GM12878 (cell line): ENCODE data around the gene MTF2. TPM values are rescaled to one million over a fixed set of nuclear protein-coding genes. Genes with fewer than 3 reads are reported as not detected.

Experiments
- ATAC-seq: fragments of 200-7000 bp; cut with Tn5 transposase; 3 replicates; pipeline ENCODE4 v1.9.1; 2020; ENCODE audit warnings: mild to moderate bottlenecking, moderate library complexity
- BruUV-seq: library from RNA; stranded (reverse); fragments of 400-500 nt; replicated peaks from 2 replicates; lab custom pipeline; 2021; lab: Mats Ljungman, UMichigan
- CTCF ChIA-PET: fragments of 300-600 bp; sonication (Branson Sonifier 250); formaldehyde crosslinking; extraction: SDS; loops from one replicate; lab custom pipeline; 2021; ENCODE audit warnings: inconsistent platforms; lab: Yijun Ruan, JAX
- POLR2A ChIA-PET: fragments of 350-600 bp; formaldehyde crosslinking; extraction: SDS; loops from one replicate; lab custom pipeline; 2021; ENCODE audit warnings: inconsistent platforms; lab: Charles Lee
- RAD21 ChIA-PET: fragments of 300-600 bp; sonication (Branson Sonifier 250); formaldehyde crosslinking; loops from one replicate; lab custom pipeline; 2023; ENCODE audit warnings: antibody characterized with exemption; ENCODE audit not compliant: unreplicated experiment; lab: Charles Lee
- SMC1A ChIA-PET: fragments of 300-600 bp; sonication (Branson Sonifier 250); formaldehyde crosslinking; loops from one replicate; lab custom pipeline; 2023; ENCODE audit not compliant: unreplicated experiment, uncharacterized antibody; lab: Charles Lee
- DNase-seq: peaks from one replicate; pipeline ENCODE4 v3.0.0-alpha.2; 2011; ENCODE audit warnings: low read depth, low spot score
- FAIRE-seq: peaks from 3 replicates; lab custom pipeline; 2011; peaks lifted over from hg19 to GRCh38; lab: Jason Lieb, UNC
- H2AFZ ChIP-seq: 2 replicates; pipeline ENCODE4 v1.6.0; 2011; ENCODE audit warnings: low read depth, low read length, control low read depth; ENCODE audit not compliant: control insufficient read depth
- H3K27ac ChIP-seq: 2 replicates; pipeline ENCODE4 v1.5.1; 2011; ENCODE audit warnings: control low read depth; ENCODE audit not compliant: control insufficient read depth, insufficient read depth
- H3K27me3 ChIP-seq, 2 experiments: replicated peaks in 1 of 2; 2 replicates each; pipeline versions ENCODE4 v1.6.0 to v1.6.1; 2011; ENCODE audit warnings: low read length in 1 of 2; ENCODE audit not compliant: control insufficient read depth in 2 of 2, insufficient read depth in 2 of 2
- H3K36me3 ChIP-seq, 2 experiments: 2 replicates each; pipeline ENCODE4 v1.5.1; 2011; ENCODE audit warnings: low read length in 1 of 2; ENCODE audit not compliant: control insufficient read depth in 2 of 2, insufficient read depth in 2 of 2
- H3K4me1 ChIP-seq: 2 replicates; pipeline ENCODE4 v1.6.1; 2011; ENCODE audit warnings: mild to moderate bottlenecking, low read length, moderate library complexity, mixed read lengths; ENCODE audit not compliant: control insufficient read depth, insufficient read depth
- H3K4me2 ChIP-seq: 2 replicates; pipeline ENCODE4 v1.6.0; 2011; ENCODE audit warnings: control low read depth; ENCODE audit not compliant: control insufficient read depth, insufficient read depth
- H3K4me3 ChIP-seq: fragments of 200-600 bp; sonication (generic); 2 replicates; pipeline ENCODE4 v1.5.1; 2016
- H3K79me2 ChIP-seq: 2 replicates; pipeline ENCODE4 v1.6.0; 2011; ENCODE audit warnings: low read length; ENCODE audit not compliant: control insufficient read depth, insufficient read depth
- H3K9ac ChIP-seq: 2 replicates; pipeline ENCODE4 v1.8.0; 2011; ENCODE audit warnings: low read length, control low read depth, mixed read lengths; ENCODE audit not compliant: control insufficient read depth, insufficient read depth
- H3K9me3 ChIP-seq: replicated peaks from 3 replicates; pipeline ENCODE4 v1.5.1; 2011; ENCODE audit warnings: mild to moderate bottlenecking, low read length; ENCODE audit not compliant: control insufficient read depth, insufficient read depth
- H4K20me1 ChIP-seq: 2 replicates; pipeline ENCODE4 v1.6.0; 2011; ENCODE audit not compliant: control insufficient read depth, insufficient read depth
- BACH1 ChIP-seq: fragments of 450-650 bp; IDR thresholded peaks from 2 replicates; pipeline ENCODE4 v1.6.1; 2017; ENCODE audit warnings: mild to moderate bottlenecking, borderline replicate concordance
- CBFB ChIP-seq: IDR thresholded peaks from 2 replicates; pipeline ENCODE4 v1.6.1; 2016; ENCODE audit warnings: antibody characterized with exemption, low read depth
- CBX5 ChIP-seq: sonication (generic); IDR thresholded peaks from 2 replicates; pipeline ENCODE4 v1.6.1; 2016; ENCODE audit warnings: low read depth, moderate library complexity, mild to moderate bottlenecking, inconsistent platforms
- EGR1 ChIP-seq, 2 experiments: IDR thresholded peaks; 1 replicate in 1 of 2; 2 replicates in 1 of 2; pipeline ENCODE4 v1.6.1; 2011 to 2012; ENCODE audit warnings: low read depth in 2 of 2, low read length in 2 of 2, borderline replicate concordance in 1 of 2, mild to moderate bottlenecking in 1 of 2, moderate library complexity in 1 of 2
- ELK1 ChIP-seq: IDR thresholded peaks from 2 replicates; pipeline ENCODE4 v1.6.1; 2012; ENCODE audit warnings: low read depth, low read length, improper control_type of control experiment
- FOXM1 ChIP-seq: IDR thresholded peaks from 2 replicates; pipeline ENCODE4 v1.6.1; 2012; ENCODE audit warnings: low read depth, mild to moderate bottlenecking, inconsistent platforms, low read length, moderate library complexity
- HDAC2 ChIP-seq: fragments of 200-600 bp; sonication (generic); IDR thresholded peaks from 2 replicates; pipeline ENCODE4 v1.6.1; 2017
- HDGF ChIP-seq: fragments of 450-650 bp; IDR thresholded peaks from 2 replicates; pipeline ENCODE4 v1.6.1; 2016; ENCODE audit warnings: antibody characterized with exemption
- IRF4 ChIP-seq: IDR thresholded peaks from 2 replicates; pipeline ENCODE4 v1.6.1; 2011; ENCODE audit warnings: low read depth, low read length
- MTA2 ChIP-seq: fragments of 450-650 bp; IDR thresholded peaks from 2 replicates; pipeline ENCODE4 v1.6.1; 2016; ENCODE audit warnings: low read depth, mild to moderate bottlenecking, moderate library complexity
- MXI1 ChIP-seq: fragments of 150-350 bp; IDR thresholded peaks from 2 replicates; pipeline ENCODE4 v1.6.1; 2011; ENCODE audit warnings: low read depth, mild to moderate bottlenecking, inconsistent platforms, low read length, improper control_type of control experiment
- NBN ChIP-seq: fragments of 450-650 bp; IDR thresholded peaks from 2 replicates; pipeline ENCODE4 v1.6.1; 2016
- NFIC ChIP-seq: IDR thresholded peaks from 2 replicates; pipeline ENCODE4 v1.6.1; 2012; ENCODE audit warnings: low read depth, mild to moderate bottlenecking, inconsistent platforms, low read length, moderate library complexity
- PML ChIP-seq: IDR thresholded peaks from 2 replicates; pipeline ENCODE4 v1.6.1; 2012; ENCODE audit warnings: low read length, inconsistent platforms
- POLR2A ChIP-seq: IDR thresholded peaks from 2 replicates; pipeline ENCODE4 v1.6.1; 2011; ENCODE audit warnings: low read depth, mild to moderate bottlenecking, low read length
- POU2F2 ChIP-seq: IDR thresholded peaks from 3 replicates; pipeline ENCODE4 v1.6.1; 2011; ENCODE audit warnings: low read depth, mild to moderate bottlenecking, low read length, borderline replicate concordance
- YY1 ChIP-seq: IDR thresholded peaks from 2 replicates; pipeline ENCODE4 v1.6.1; 2011; ENCODE audit warnings: low read depth, mild to moderate bottlenecking, low read length
- ZNF207 ChIP-seq: fragments of 450-650 bp; IDR thresholded peaks from 2 replicates; pipeline ENCODE4 v1.6.1; 2014; ENCODE audit warnings: antibody characterized with exemption, mild to moderate bottlenecking, borderline replicate concordance
- WGBS: methylation state at CpG from one replicate; pipeline ENCODE4 v1.1.6; 2016; ENCODE audit warnings: low lambda C conversion rate; ENCODE audit not compliant: insufficient replicate concordance, insufficient coverage; ENCODE audit errors: missing lambda C conversion rate; 5-methylcytosine and 5-hydroxymethylcytosine counted together
- in situ Hi-C: fragments of 300-500 bp; cut with MboI; formaldehyde crosslinking; loops from 9 replicates; pipeline ENCODE4 v1.14.3; 2018; ENCODE audit warnings: mixed read lengths
- intact Hi-C: fragments of 100-400 bp; cut with micrococcal nuclease; formaldehyde crosslinking; loops from one replicate; pipeline ENCODE4 v1.14.2; 2022; ENCODE audit not compliant: unreplicated experiment
- polyA plus RNA-seq, 11 experiments: library from polyadenylated mRNA; depleted of rRNA in 4 of 11; unstranded in 6 of 11; stranded (reverse) in 5 of 11; fragments of >200 nt; fragmentation: Nextera tagmentation in 4 of 11; fragmentation: Illumina TruSeq in 1 of 11; extraction: Ambion mirVana in 4 of 11; extraction: Trizol in 1 of 11; gene quantifications; 1 replicate in 1 of 11; 2 replicates in 10 of 11; pipeline versions ENCODE4 v1.2.1 to v1.2.3, GENCODE V29; 2011 to 2016; ENCODE audit warnings: inconsistent platforms in 2 of 11, missing spikeins in 2 of 11, low read depth in 1 of 11
- total RNA-seq, 4 experiments: library from RNA; depleted of rRNA in 3 of 4; stranded (reverse); fragments of >200 nt in 3 of 4; fragmentation: Illumina TruSeq in 1 of 4; extraction: Trizol in 1 of 4; gene quantifications; 2 replicates each; pipeline versions ENCODE4 v1.2.1 to v1.2.3, GENCODE V29; 2013 to 2021
- TF ChIP-seq, protein P1 (sequence below): fragments of 450-650 bp; IDR thresholded peaks from 2 replicates; pipeline ENCODE4 v1.6.1; 2017; ENCODE audit warnings: low read depth, mild to moderate bottlenecking, moderate library complexity
- TF ChIP-seq, protein P2 (sequence below): IDR thresholded peaks from 2 replicates; pipeline ENCODE4 v1.6.1; 2012; ENCODE audit warnings: low read length, inconsistent platforms

Gene MTF2
- total and polyA plus RNA-seq, 10 of the 15 experiments (the other 5 are each of a cell fraction or from before 2014, with no cell fraction given): 22.6 to 74.9 (median 42.8) TPM

DNA sequence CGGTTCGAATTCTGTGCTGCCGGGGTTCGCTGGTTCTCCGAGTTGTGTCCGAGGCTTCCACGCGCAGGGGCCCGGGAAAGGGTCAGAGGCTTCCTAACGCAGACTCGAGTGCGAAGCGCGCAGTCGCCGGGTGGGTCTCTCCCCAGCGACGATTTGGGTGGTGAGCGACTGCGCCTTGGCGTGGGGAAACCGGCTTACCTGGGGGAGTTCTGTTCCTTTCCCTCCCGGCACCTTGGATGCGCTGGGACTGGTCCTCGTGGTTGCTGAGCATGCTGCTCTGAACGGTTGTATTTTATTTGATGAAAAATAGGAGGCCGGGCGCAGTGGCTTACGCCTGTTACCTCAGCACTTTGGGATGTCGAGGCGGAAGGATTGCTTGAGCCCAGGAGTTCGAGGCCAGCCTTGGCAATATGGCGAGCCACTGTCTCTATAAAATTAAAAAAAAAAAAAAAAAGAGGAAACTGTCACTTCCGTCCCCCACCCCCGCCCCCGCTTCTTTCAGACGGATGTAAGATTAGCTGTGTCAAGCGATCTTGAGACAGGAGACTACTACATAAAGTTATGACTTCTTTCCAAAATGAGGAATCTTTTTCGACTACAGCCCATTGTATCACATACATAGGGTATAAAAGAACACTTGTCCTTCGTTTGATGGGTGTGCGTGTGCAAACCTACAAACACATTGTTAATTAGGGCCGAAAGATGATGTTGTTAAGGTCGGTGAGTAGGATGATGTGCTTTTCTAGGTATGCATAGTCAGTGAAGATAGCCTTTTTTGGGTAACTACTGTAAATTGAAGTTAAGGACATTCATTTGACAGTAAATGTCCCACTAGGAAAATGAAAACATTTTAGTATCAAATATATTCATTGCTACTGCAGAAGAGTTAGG is 101.9 kb downstream of the MTF2 start, which contains the start of gene CCDC18:
Gene CCDC18 (plus strand): TSS at position 2 of the 891 bp plus-strand sequence. CDS start 2,638 bp downstream, outside the sequence.
- H2AFZ ChIP-seq: peak within 1 kb of the TSS; percentile 85
- H3K9me3 ChIP-seq: no peaks in the 10 kb centered on the region; the same call in 1 of the 3 replicates
- peak within 1 kb of the TSS; percentile 95 for H3K4me3 ChIP-seq
- TSS peak; percentile 51 for BruUV-seq
- H3K4me2 ChIP-seq: peak within 1 kb of the TSS; percentile 90
- ChIA-PET SMC1A (interaction anchor here (1.2 to 2.3 kb wide), 2 partner anchors 101 to 103 kb away, joined by 4 to 8 read pairs; no protein-coding TSS in a partner anchor), RAD21 (interaction anchor here (1.0 kb wide), 1 partner anchor 101 kb away, joined by 3 read pairs; no protein-coding TSS in a partner anchor), CTCF (no interaction called here), POLR2A (interaction anchor here (1.3 to 2.6 kb wide), 3 partner anchors 9 to 102 kb away, joined by 3 to 11 read pairs (median 4); partner anchors contain the start of gene MTF2)
- peaks cover 2% of the 10 kb centered on the region; the same call in 1 of the 2 replicates for H4K20me1 ChIP-seq
- under 1% methylated on average over 39 of the region's 43 CpGs for WGBS
- peak within 1 kb of the TSS; percentile 99 for H3K27ac ChIP-seq
- DNase-seq (peak; percentile 56), FAIRE-seq (no peak), ATAC-seq (peak; percentile 37)
- H3K36me3 ChIP-seq: peaks cover 2 to 4% of the 10 kb centered on the region in 2 experiments; a peak in 2 of 4 replicates
- peaks cover under 1% of the 10 kb centered on the region for H3K4me1 ChIP-seq
- intact Hi-C loops (loop anchor here (1.0 to 5.0 kb wide), 3 partner anchors 102 to 219 kb away; partner anchors contain the start of genes DIPK1A, DR1 and MTF2), in situ Hi-C loops (no loop called here)
- peaks cover 85% of the 10 kb centered on the region for H3K79me2 ChIP-seq
- peak within 1 kb of the TSS; percentile 99 for H3K9ac ChIP-seq
- no peaks in the 10 kb centered on the region for H3K27me3 ChIP-seq
- TF ChIP-seq YY1 (peak; percentile 86), CBFB (peak; percentile 16; the same call in 1 of the 2 replicates), MTA2 (no peak), BACH1 (peak; percentile 30; the same call in 1 of the 2 replicates), FOXM1 (0 out of 2 replicates have a peak, but pooled peaks have one; percentile 51), POU2F2 (peak; percentile 37; the same call in 2 of the 3 replicates), IRF4 (no peak), PML (peak; percentile 91), ZNF207 (0 out of 2 replicates have a peak, but pooled peaks have one; percentile 66), HDAC2 (0 out of 2 replicates have a peak, but pooled peaks have one; percentile 53), HDGF (no peak), NBN (0 out of 2 replicates have a peak, but pooled peaks have one; percentile 29), NFIC (peak; percentile 68; the same call in 1 of the 2 replicates), EGR1 (IDR thresholded peaks at IDR 0.05; ENCODE audit: borderline replicate concordance in 1 of 2, low read depth in 2 of 2, low read length in 2 of 2) (peak in 1 of 2 experiments; percentile 95; a peak in 2 of 3 replicates), POLR2A (0 out of 2 replicates have a peak, but pooled peaks have one; percentile 78), MXI1 (peak; percentile 91), ELK1 (peak; percentile 73), CBX5 (0 out of 2 replicates have a peak, but pooled peaks have one; percentile 20)
- TF ChIP-seq, protein P1, sequence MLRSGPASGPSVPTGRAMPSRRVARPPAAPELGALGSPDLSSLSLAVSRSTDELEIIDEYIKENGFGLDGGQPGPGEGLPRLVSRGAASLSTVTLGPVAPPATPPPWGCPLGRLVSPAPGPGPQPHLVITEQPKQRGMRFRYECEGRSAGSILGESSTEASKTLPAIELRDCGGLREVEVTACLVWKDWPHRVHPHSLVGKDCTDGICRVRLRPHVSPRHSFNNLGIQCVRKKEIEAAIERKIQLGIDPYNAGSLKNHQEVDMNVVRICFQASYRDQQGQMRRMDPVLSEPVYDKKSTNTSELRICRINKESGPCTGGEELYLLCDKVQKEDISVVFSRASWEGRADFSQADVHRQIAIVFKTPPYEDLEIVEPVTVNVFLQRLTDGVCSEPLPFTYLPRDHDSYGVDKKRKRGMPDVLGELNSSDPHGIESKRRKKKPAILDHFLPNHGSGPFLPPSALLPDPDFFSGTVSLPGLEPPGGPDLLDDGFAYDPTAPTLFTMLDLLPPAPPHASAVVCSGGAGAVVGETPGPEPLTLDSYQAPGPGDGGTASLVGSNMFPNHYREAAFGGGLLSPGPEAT: peak; percentile 31; the same call in 1 of the 2 replicates
- TF ChIP-seq, protein P2, sequence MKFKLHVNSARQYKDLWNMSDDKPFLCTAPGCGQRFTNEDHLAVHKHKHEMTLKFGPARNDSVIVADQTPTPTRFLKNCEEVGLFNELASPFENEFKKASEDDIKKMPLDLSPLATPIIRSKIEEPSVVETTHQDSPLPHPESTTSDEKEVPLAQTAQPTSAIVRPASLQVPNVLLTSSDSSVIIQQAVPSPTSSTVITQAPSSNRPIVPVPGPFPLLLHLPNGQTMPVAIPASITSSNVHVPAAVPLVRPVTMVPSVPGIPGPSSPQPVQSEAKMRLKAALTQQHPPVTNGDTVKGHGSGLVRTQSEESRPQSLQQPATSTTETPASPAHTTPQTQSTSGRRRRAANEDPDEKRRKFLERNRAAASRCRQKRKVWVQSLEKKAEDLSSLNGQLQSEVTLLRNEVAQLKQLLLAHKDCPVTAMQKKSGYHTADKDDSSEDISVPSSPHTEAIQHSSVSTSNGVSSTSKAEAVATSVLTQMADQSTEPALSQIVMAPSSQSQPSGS: peak; percentile 44; the same call in 1 of the 2 replicates
